BLaER1 treated with 17β-estradiol and CSF1 and Interleukin-3, amounts not matched to agents 10 nM and 100 nM (cell line): ENCODE measurements around the gene ACSM4.
"Not testable (repeated sequence)": the region's sequence is repeated elsewhere in the genome, so short reads cannot be mapped to it uniquely, and the experiment has no call there.

Source experiments
- H3K27ac ChIP-seq, 11 experiments: shearing (Covaris generic); formaldehyde crosslinking; 2 replicates each; pipeline ENCODE4 v1.8.1; 2022
- H3K27me3 ChIP-seq, 11 experiments: shearing (Covaris generic); formaldehyde crosslinking; 2 replicates each; pipeline ENCODE4 v1.8.1; 2022
- H3K36me3 ChIP-seq, 11 experiments: shearing (Covaris generic); formaldehyde crosslinking; 2 replicates each; pipeline ENCODE4 v1.8.1; 2022
- H3K4me1 ChIP-seq, 10 experiments: shearing (Covaris generic); formaldehyde crosslinking; 2 replicates each; pipeline ENCODE4 v1.8.1; 2022
- H3K4me2 ChIP-seq, 11 experiments: shearing (Covaris generic); formaldehyde crosslinking; 2 replicates each; pipeline ENCODE4 v1.8.1; 2022
- H3K4me3 ChIP-seq, 10 experiments: shearing (Covaris generic); formaldehyde crosslinking; 2 replicates each; pipeline ENCODE4 v1.8.1; 2022
- H3K9ac ChIP-seq, 11 experiments: shearing (Covaris generic); formaldehyde crosslinking; 2 replicates each; pipeline ENCODE4 v1.8.1; 2022
- H3K9me3 ChIP-seq, 11 experiments: shearing (Covaris generic); formaldehyde crosslinking; replicated peaks in 1 of 11; 2 replicates each; pipeline ENCODE4 v1.8.1; 2022
- H4K20me1 ChIP-seq, 11 experiments: shearing (Covaris generic); formaldehyde crosslinking; 2 replicates each; pipeline ENCODE4 v1.8.1; 2022
- Cebpa-rat ChIP-seq, 11 experiments: shearing (Covaris generic); IDR thresholded peaks; 2 replicates each; pipeline ENCODE4 v1.8.1; 2022

Gene ACSM4

GRCh38 chr12:7322599-7322998, 18.7 kb downstream of the ACSM4 start:
- Histone ChIP-seq H3K27ac (no peak overlapping the region), H3K9me3 (no peaks in the 10 kb centered on the region), H3K4me1 (no peaks in the 10 kb centered on the region), H3K36me3 (peaks cover 0 to 53% (median 0%) of the 10 kb centered on the region in 11 experiments; a peak in 4 of 22 replicates), H3K4me3 (no peak overlapping the region), H3K4me2 (no peak overlapping the region), H3K27me3 (no peaks in the 10 kb centered on the region), H3K9ac (no peak overlapping the region), H4K20me1 (no peaks in the 10 kb centered on the region)
- TF ChIP-seq Cebpa-rat (IDR thresholded peaks at IDR 0.05) = no peak

- H3K4me3 ChIP-seq = no peak overlapping the region
- H3K9ac ChIP-seq = no peak overlapping the region
- no peaks in the 10 kb centered on the region for H3K9me3 ChIP-seq
- H3K27ac ChIP-seq = no peak overlapping the region
- H3K27me3 ChIP-seq = no peaks in the 10 kb centered on the region
- H3K36me3 ChIP-seq = peaks cover 0 to 53% (median 0%) of the 10 kb centered on the region in 11 experiments; a peak in 4 of 22 replicates
- no peak for TF ChIP-seq Cebpa-rat (IDR thresholded peaks at IDR 0.05)
- no peaks in the 10 kb centered on the region for H3K4me1 ChIP-seq
- H4K20me1 ChIP-seq = no peaks in the 10 kb centered on the region
- H3K4me2 ChIP-seq = no peak overlapping the region
Observed at GRCh38 chr12:7324176-7324575, 20.3 kb downstream of the ACSM4 start.

- Histone ChIP-seq H4K20me1 (no peaks in the 10 kb centered on the region), H3K9me3 (peaks cover 14 to 22% (median 17%) of the 10 kb centered on the region in 11 experiments), H3K4me2 (no peak overlapping the region), H3K4me1 (no peaks in the 10 kb centered on the region), H3K27me3 (no peaks in the 10 kb centered on the region), H3K4me3 (no peak overlapping the region), H3K9ac (no peak overlapping the region), H3K27ac (no peak overlapping the region), H3K36me3 (peaks cover 0 to 60% (median 0%) of the 10 kb centered on the region in 11 experiments; a peak in 4 of 22 replicates)
- no peak for TF ChIP-seq Cebpa-rat (IDR thresholded peaks at IDR 0.05)
Observed at GRCh38 chr12:7327918-7328317, 24.0 kb downstream of the ACSM4 start.

GRCh38 chr12:7337790-7338189, 33.9 kb downstream of the ACSM4 start:
- not testable (repeated sequence) for H4K20me1 ChIP-seq, H3K4me1 ChIP-seq, H3K4me2 ChIP-seq, H3K27ac ChIP-seq, H3K9ac ChIP-seq, H3K4me3 ChIP-seq, H3K27me3 ChIP-seq
- Histone ChIP-seq H3K9me3 (peaks cover 10 to 27% (median 17%) of the 10 kb centered on the region in 11 experiments), H3K36me3 (peaks cover 0 to 43% (median 0%) of the 10 kb centered on the region in 11 experiments; a peak in 3 of 22 replicates)

- no peak for TF ChIP-seq Cebpa-rat (IDR thresholded peaks at IDR 0.05)
- peaks cover 0 to 12% (median 0%) of the 10 kb centered on the region in 10 experiments; a peak in 6 of 20 replicates for H3K4me1 ChIP-seq
- H3K9ac ChIP-seq = no peak overlapping the region
- no peak overlapping the region for H3K4me2 ChIP-seq
- peaks cover 29 to 46% (median 36%) of the 10 kb centered on the region in 11 experiments for H3K9me3 ChIP-seq
- H3K27me3 ChIP-seq = no peaks in the 10 kb centered on the region
- no peaks in the 10 kb centered on the region for H4K20me1 ChIP-seq
- H3K27ac ChIP-seq = no peak overlapping the region
- no peak overlapping the region for H3K4me3 ChIP-seq
- peaks cover 0 to 62% (median 2%) of the 10 kb centered on the region in 11 experiments; a peak in 6 of 22 replicates for H3K36me3 ChIP-seq
Observed at GRCh38 chr12:7339675-7340074, 35.8 kb downstream of the ACSM4 start.

- Histone ChIP-seq H4K20me1 (peaks cover 0 to 4% (median 0%) of the 10 kb centered on the region in 11 experiments; a peak in 1 of 22 replicates), H3K4me3 (no peak overlapping the region), H3K36me3 (peaks cover 0 to 48% (median 4%) of the 10 kb centered on the region in 11 experiments; a peak in 6 of 22 replicates), H3K27me3 (no peaks in the 10 kb centered on the region), H3K4me1 (peaks cover 7 to 42% (median 18%) of the 10 kb centered on the region in 10 experiments), H3K9ac (no peak overlapping the region), H3K9me3 (peaks cover 31 to 44% (median 42%) of the 10 kb centered on the region in 11 experiments), H3K4me2 (peak overlapping the region in 6 of 11 experiments; percentile 3 to 78 (median 55); a peak in 10 of 22 replicates), H3K27ac (no peak overlapping the region; a peak in 2 of 22 replicates)
- no peak for TF ChIP-seq Cebpa-rat (IDR thresholded peaks at IDR 0.05)
Observed at GRCh38 chr12:7344833-7345606, 41.1 kb downstream of the ACSM4 start.

- 0 out of 20 replicates have a peak overlapping the region, but pooled peaks of 1 of the 10 experiments have one; percentile 18 for H3K4me3 ChIP-seq
- no peak overlapping the region for H3K9ac ChIP-seq
Observed at GRCh38 chr12:7346551-7347225, 42.8 kb downstream of the ACSM4 start.

GRCh38 chr12:7349418-7349817, 45.5 kb downstream of the ACSM4 start:
- H3K4me3 ChIP-seq = no peak overlapping the region

More at GRCh38 chr12:7346551-7347225, 42.8 kb downstream of the ACSM4 start:
- peaks cover 0 to 4% (median 0%) of the 10 kb centered on the region in 11 experiments; a peak in 2 of 22 replicates for H4K20me1 ChIP-seq
- peak overlapping the region in 5 of 11 experiments; percentile 8 to 43 (median 13); a peak in 4 of 22 replicates for H3K27ac ChIP-seq
- H3K36me3 ChIP-seq = peaks cover 0 to 38% (median 4%) of the 10 kb centered on the region in 11 experiments; a peak in 6 of 22 replicates
- peaks cover 31 to 44% (median 41%) of the 10 kb centered on the region in 11 experiments for H3K9me3 ChIP-seq
- peaks cover 7 to 42% (median 18%) of the 10 kb centered on the region in 10 experiments for H3K4me1 ChIP-seq
- H3K4me2 ChIP-seq = peak overlapping the region; percentile 17 to 78 (median 57)
- H3K27me3 ChIP-seq = no peaks in the 10 kb centered on the region
- TF ChIP-seq Cebpa-rat (IDR thresholded peaks at IDR 0.05) = peak in 2 of 11 experiments; percentile 19 to 44; a peak in 2 of 22 replicates

GRCh38 chr12:7351177-7351576, 47.3 kb downstream of the ACSM4 start:
- peaks cover 0 to 41% (median 0%) of the 10 kb centered on the region in 11 experiments; a peak in 2 of 22 replicates for H4K20me1 ChIP-seq

More at GRCh38 chr12:7349418-7349817, 45.5 kb downstream of the ACSM4 start:
- TF ChIP-seq Cebpa-rat (IDR thresholded peaks at IDR 0.05) = no peak
- peaks cover 0 to 28% (median 0%) of the 10 kb centered on the region in 11 experiments; a peak in 2 of 22 replicates for H4K20me1 ChIP-seq
- peaks cover 7 to 37% (median 18%) of the 10 kb centered on the region in 10 experiments for H3K4me1 ChIP-seq
- peaks cover 0 to 34% (median 1%) of the 10 kb centered on the region in 11 experiments; a peak in 5 of 22 replicates for H3K36me3 ChIP-seq
- peaks cover 6 to 18% (median 14%) of the 10 kb centered on the region in 11 experiments for H3K9me3 ChIP-seq
- no peak overlapping the region for H3K27ac ChIP-seq
- H3K4me2 ChIP-seq = no peak overlapping the region
- H3K27me3 ChIP-seq = no peaks in the 10 kb centered on the region
- no peak overlapping the region for H3K9ac ChIP-seq

More at GRCh38 chr12:7351177-7351576, 47.3 kb downstream of the ACSM4 start:
- H3K36me3 ChIP-seq = peaks cover 0 to 47% (median under 1%) of the 10 kb centered on the region in 11 experiments; a peak in 5 of 22 replicates
- no peak for TF ChIP-seq Cebpa-rat (IDR thresholded peaks at IDR 0.05)
- no peak overlapping the region for H3K4me2 ChIP-seq
- H3K27ac ChIP-seq = no peak overlapping the region
- peaks cover 7 to 20% (median 9%) of the 10 kb centered on the region in 10 experiments for H3K4me1 ChIP-seq
- H3K27me3 ChIP-seq = no peaks in the 10 kb centered on the region
- H3K4me3 ChIP-seq = no peak overlapping the region
- 0 out of 22 replicates have a peak, but pooled peaks cover 0 to 5% (median 0%) of the 10 kb centered on the region in 11 experiments for H3K9me3 ChIP-seq
- no peak overlapping the region for H3K9ac ChIP-seq
